Measurements from ENCODE around the gene ATOSB.

ATOSB gene

DNA sequence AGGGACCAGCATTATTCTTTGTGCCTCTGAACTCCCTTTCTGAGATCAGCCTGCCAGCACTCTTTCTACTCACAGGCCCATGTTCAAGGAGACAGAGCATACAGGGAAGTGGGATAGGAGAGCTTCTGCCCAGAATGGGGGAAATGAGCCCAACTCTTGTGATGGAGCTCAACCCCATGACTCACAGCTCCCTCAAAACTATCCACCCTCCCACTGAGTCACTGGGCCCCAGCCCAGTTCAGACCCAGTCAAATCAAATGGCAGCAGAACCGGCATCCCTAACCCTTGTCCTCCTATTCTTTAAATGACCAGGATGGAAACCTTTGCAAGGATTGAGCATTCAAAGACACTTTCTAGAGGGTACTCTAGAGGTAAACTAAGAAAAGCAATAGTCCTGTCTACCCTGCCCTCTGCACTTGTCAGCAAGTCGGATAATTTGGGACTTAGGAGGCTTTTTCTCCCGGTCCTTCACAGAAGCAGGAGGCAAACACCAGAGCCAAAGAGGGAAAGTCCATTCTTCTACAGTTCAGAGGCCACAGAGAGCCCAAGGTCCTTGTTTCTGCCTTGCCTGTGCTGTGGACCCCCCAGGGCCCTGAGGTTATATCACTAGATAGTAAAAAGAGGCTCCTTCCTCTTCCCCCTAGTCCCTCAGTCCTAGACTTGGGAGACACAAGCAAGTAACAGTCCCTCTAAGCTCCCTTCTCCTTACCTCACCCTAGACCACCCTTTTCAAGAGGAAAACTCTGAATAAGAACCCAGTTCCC, 3.2 kb downstream of the ATOSB start:
- no peak for DNase-seq

DNA sequence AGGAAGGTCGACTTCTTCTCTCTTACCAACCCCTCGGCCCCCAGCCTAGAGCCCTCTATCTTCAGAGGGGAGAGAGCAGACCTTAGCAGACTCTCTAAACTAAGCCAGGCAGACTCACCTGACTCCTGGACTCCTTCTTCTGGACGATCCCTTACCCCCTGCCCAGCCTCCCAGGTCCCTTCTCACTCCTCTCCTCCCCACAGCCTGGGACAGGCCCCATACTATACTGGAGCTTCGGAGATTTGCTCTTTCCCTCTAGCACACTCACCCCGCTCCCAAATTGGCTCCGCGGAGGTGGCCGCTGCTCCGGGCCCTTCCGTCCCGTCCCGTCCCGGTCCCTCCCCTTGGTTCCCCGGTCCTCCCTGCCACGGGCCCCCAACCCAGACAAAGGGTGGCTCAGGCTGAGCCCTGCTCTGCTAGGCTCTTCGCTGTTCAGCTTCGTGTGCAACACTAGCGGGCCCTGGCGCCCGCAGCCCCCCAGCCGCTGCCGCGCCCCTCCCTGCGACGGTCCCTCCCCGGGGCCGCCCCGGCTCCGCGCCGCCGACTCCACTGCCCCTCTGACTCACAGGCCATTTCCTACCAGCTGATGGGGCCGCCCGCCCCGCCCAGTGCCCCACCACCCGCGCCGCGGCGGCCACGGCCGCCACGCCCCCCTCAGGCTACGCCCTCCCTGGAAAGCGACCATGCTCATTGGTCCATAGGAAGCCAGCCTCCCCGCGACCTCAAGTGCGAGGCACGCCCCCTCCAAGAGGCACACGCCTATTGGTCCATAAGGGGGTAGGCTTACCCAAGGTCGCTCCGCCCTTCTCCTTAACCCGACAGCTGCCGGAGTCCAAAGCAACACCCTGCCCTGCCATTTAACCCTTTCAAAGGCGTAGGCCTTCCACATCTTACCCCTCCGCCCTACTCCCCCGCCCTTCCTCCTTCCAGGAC, 4.4 kb downstream of the ATOSB start:
- DNase-seq = peak; percentile 99

DNA sequence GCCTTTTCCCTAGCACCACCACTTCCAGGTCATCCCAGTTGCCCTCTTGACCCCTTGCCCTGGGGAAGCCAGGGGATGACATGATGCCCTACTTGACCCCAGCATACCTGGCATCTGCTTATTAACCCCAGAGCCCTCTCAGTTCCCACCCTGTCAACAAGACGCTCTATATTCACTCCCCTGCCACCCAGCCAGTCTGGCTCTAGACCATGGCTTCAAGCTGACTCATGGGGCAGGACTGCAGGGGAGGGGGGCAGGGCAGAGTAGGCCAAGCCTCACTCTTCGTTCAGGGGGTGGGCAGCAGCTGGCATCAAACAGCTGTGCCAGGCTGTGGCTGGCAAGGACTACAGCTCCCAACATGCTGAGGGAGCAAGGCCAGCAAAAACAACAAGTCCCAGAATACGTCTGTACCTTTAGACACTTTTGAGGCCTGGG, 5.3 kb downstream of the ATOSB start:
- DNase-seq = peak; percentile 34

DNA sequence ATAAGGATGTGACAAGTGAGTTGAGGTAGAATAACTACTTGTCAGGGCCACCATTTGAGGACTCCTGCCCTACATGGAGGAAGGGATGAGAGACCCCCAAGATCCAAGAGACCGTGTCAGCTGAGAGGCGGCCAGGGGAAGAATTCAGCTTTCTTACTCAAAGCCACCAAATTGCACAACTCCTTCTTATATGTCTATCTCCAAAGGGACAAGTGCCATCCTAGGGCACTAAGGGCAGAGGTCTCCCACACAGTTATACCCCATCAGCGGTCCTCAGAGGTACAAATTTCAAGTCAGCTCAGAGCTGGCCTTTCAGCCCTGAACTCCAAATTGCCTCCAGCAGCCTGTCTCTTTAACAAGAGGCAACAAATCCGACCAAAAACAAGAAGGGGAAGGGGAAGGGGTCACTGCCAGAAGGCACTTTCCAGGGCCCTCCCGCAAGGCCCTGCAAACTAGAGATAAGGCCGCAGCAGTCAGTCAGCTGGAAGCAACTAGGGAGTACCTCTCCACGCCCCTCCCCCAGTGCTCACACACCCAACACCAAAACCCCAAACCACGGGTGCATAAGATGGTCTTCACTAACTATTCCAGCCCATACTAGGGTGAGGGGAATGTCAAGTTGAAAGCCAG, 6.6 kb downstream of the ATOSB start:
- no peak for DNase-seq

DNA sequence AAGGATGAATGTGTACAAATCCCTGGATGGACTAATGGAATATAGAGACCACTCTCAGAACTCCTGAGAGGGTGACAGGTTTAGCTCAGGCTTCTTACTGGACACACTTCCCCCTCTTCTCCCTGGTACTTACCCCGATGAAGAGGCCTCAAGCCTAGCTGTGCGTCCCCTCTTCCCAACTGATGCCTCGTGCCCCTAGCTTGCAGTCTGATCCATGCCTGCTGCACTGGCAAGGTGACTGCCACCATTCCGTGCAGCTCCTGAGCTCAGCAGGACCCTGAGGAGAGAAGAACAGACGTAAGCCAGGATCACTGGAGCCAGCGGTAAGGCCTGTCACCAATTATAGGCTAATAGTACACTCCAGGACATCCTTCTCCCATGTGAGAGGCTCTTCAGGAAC, 7.2 kb downstream of the ATOSB start:
- no peak for DNase-seq

DNA sequence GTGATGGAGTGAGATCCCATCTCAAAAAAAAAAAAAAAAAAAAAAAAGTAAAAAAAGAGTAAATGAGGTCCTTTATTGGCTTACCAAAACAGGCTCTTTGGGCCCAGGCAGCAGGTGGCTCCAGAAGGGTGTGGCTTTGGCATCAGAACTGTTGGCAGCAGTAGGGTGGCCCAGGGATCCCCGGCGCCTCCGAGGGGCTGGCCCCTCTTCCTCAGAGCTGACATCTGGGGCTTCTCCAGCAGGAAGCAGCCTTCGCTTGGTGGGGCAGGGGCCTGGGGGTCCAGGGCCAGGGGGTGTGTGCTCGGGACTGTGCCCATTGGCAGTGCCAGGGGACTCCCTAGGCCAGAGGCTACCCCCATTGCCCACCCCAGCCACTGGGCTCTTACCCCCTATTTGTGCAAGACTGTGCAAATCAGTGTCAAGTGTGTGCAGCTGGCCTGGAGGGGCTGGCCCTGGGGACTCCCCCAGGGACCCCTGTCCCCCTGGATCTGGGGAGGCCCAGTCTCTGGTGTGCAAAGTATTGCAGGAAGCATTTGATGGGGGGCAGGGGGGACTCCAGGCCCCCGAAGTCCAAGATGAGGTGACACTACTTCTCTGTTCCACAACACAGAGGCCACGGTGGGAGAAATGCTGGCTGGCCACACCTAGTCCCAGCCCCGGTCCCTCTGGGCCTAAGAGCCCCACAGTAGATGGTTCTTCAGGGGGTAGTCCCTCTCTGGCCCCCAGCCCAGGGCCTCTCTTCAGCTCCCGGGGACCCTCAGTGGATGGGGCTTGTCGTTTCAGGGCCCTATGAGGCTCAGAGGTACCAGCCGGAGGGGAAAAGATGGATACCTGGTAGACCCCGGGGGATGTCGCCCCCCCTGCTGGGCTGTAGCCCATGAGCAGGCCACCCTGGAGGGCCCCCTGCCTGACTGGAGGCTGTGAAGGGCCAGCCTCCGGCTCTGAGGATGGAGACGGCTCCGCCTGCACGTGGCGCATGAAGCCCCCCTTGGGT, 8.1 kb downstream of the ATOSB start:
- DNase-seq = no peak

DNA sequence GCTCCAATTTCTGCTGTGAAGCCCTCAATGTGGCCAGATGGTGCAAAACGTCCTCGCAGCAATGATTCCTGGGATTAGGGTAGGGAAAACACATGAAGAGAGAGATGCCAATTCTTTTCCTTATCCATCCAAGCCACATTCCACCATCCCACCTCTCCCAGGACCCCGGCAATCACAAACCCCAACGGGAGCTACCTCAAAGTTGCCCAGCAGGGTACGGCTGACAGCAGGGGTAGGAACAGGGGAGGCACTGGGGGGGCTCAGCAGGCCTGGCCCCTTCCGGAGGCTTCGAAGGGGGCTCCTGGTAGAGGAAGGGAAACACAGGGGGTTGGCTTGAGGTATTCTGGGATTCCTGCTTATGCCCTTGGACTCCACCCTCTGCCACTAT, 9.3 kb downstream of the ATOSB start:
- no peak for DNase-seq

DNA sequence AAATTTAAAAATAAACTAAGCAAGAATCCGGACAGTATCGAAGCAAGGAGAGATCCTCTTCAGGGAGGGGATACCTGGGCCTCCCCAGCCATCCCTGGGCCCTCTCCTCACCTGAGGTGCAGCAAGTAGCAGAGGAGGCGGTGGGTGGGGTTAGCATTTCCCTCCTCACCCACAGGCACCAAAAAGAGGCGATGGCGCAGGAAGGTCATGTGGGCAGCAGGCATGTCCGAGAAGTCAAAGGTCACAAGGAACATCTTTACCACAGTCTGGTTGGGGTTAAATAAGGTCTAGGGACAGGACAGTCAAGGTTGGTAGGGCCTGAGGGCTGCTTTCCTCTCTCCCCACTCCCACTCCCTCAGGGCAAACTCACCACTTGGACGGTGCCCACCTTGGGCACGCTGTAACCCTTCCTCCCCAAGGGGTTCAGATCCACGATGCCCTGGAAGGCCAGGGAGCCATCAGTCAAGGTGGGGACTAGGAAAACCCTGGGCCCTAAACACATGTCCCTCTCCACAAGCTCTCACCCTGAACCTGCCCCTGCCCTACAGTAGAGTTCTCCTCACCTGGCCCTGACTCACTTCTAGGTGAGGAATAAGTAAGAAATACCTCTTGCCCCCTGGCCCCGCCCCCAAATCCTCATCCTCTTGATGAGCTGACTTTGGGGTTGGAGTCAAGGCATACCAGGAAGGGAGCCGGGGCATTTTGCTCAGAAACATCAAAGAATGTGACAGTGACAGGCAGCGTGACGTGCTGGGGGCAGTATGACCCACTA, 9.9 kb downstream of the ATOSB start:
- no peak for DNase-seq

DNA sequence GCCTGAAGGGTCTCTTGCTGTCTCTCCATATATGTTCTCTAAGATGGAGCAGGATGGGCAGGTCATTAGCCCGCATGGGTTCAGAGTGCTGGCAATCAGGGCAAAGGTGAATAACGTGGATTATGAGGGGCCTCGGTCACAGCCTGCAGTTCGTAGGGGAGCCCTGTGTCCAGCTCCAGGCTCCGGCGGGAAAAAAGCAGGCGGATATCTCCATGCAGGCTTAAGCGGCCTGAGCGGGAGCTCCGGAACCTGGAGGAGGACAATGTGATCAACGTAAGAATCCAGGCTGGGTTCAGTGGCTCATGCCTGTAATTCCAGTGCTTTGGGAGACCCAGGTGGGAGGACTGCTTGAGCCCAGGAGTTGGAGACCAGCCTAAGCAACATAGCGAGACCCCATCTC, 10.5 kb downstream of the ATOSB start:
- no peak for DNase-seq

DNA sequence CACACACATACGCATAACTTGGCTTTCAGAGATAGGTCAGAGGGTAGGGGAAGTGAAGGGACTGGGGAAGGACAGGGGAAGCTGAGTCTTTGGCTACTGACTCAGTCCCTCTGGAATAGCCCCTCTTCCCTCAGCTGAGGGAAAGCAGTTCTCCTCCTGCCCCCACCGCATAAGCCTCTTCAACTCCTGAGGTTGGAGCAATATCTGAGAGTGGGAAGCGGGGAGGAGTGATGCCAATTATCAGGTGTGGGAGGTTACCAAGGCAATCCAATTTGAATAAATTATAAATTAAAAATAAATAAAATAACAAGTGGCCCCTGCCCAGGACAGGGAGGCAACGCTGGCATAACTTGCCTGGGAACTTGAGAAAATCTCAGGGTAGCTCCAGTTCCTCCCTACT, 11.1 kb downstream of the ATOSB start:
- no peak for DNase-seq

DNA sequence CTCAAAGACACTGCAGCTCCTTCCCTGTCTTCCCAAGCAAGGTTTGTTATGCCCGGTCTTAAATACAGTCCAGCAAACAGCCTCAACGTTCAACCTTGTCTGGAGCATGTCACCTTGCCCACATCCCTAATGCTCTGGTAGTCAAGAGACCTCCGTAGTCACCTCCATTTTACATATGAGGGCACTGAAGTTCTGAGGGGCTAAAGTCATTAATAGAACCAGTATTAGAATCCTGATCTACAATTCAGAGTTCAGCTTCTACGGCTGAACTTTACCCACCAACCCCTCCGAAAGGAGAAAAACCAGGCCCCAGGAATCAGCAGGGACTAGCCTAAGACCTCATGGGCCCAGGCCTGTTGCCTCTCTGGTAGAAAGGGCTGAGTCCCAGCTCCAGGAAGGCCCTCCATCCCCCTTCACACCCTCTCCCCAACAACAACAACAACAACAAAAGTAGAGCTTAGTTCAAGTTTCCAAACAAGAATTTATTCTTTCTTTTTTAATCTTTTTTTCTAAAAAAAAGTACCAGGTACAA, 11.9 kb downstream of the ATOSB start:
- no peak for DNase-seq

DNA sequence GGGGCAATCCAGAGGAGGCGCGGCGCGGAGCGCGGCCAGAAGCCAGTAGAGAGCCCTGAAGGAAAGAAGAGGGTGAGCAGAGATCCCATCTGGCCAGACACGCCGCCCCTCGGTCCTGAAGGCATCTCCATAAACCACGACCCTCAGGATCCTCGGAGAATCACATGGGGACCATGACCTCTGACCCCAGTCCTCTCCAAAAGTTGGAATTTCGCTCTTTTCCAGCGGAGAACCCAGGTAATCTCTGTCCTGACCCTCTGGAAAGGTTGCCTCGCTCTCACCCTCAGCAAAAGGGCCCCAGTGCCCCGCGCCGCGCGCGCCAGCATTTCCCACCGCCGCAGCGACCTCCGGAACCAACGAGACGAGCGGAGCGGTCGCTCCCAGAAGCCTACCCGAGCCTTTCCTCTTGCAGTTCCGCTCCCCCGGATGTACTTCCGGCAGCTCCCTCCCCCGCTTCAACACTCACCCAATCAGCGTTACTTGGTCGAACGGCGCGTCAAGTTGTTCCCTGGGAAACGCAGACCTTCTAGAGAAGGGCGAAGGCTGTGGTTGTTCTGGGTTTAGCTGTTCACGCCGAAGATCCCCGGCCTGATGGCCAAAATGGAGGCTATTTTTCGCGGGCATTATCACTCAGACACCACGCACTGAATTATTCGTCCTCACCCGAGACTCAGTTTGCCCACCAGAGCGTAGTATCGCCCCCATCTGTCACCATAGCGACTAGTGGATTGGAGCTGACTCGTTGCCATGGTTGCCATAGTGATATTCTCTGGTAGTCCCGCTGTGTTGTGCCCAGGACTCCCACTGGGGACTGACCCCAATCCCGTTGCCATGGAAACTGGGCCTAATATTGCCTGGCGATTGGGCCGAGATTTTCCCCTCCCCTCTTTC, 12.6 kb downstream of the ATOSB start, which contains the start of gene STOML2:
Gene STOML2, minus strand, starts transcription at position 363 of the 891 bp plus-strand sequence. Its CDS starts 37 bp downstream, at position 326.
- DNase-seq = peak; percentile 99

DNA sequence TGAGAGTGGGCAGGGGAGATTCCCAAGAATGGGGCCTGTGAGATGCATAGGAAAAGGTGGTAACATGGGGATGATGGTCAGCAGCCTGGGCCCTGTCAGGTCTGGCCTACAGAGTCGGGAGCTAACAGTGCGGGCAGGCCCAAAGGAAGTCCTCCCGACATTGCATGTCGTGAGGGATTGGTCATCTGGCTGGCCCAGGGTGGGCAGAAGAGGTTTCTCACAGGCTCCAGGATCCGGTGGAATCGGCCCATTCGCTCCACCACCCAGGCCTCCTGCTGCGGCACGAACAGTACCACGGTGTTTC, 13.2 kb downstream of the ATOSB start:
- no peak for DNase-seq

DNA sequence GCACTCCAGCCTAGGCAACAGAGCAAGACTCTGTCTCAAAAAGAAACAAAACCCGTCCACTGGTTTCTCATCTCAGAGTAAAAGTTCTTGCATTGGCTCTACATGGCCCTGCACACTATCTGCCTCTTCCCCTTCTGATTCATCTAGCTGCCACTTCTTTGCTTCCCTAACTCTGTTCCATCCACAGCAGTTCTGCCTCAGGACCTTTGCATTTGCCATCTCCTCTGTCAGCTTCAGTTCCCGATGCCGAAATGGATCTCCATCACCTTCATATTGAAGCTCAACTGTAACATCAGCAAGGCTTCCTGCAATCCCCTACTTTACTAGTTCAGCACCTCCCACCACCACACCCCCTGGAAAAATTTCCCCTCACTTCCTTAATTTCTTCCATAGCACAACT, 18.1 kb downstream of the ATOSB start:
- no peak for DNase-seq

DNA sequence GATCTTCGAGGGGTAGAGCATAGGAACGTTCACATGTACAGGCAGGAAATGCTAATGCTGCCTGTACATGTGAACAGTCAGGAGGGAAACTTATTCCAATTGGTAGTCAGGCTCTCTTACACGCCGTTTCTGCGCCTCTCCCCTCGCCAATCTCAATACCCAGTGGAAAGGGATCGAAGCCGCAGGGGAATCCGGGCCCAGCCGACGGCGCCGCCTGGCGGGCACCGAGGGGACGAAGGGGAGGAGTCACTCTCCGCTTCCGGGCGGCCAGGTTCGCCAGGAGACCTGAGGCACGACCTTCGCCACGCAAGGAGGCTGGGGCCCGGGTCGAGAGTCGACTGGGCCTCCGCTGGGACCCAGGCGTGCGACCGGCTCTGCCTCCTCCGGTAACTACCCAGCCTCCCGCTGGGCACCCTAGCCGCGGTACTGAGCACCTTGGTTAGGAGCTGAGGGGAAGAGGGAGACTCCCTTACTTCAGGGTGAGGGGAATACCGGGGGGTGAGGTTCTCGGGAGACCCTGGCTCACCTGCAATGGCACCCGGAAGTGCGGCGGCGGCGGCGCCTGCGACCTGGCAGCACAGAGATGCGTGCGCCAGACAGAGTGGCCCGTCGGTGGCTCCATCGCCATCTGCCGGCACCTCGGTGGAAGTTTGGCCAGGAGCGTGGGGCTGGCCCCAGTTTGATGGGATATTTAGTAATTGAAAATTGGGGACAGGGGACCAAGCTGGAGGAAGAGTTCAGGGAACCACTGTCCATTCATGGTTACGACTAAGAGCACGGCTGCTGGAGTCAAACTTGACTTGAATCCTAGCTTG, 19.4 kb downstream of the ATOSB start, which contains the start of gene PIGO:
Gene PIGO, minus strand, starts transcription at position 557 of the 815 bp plus-strand sequence. CDS start 1,026 bp downstream, outside the sequence.
- peak; percentile 95 for DNase-seq

DNA sequence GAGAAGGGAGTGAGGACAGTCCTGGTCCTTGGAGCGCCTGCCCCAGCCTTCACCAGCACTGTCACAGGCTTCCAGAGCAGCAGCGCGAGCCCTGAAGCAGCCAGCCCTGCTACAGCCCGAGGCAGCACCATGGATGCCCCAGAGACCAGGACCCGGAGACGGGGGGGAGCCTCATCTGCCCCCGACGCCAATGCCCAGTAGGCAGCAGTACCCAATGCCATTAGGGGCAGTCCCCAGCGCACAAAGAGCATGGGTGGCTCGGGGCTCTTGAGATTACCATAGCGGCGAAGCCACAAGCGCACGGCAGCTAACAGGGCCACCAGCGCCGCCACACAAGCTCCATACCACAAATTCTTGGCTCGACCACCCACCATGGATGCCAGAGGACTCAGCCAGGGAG, 24.1 kb downstream of the ATOSB start:
- no peak for DNase-seq

DNA sequence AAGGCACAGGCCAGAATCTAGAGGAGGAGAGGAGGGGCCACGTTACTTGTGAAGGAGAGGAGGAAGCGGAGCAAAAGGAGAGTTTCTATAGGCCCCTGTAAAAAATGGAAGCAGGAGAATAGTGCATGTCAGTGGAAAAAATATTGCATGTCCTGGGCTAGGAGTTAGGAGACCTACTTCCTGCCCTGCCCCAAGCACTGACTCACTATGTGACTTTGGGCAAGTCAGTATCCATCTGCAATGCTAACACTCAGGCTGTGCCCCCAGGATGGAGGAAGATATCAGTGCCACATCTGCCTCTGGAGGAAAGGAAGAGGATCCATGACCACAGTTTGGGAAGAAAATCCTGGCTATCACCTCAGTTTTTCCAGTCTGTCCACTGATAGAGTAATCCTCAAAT, 26.2 kb downstream of the ATOSB start:
- DNase-seq = no peak

DNA sequence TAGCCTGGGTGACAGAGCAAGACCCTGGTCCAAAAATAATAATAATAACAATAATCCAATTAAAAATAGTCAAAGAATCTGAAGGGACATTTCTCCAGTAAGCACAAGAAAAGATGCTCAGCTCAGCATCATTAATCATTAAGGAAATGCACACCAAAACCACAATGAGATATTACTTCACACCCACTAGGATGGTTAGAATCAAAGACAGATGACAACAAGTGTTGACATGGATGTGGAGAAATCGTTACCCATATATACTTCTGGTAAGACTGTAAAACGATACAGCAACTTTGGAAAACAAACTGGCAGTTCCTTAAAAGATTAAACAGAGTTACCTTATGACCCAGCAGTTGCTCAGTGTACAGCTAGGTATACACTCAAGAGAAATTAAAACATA, 30.6 kb downstream of the ATOSB start:
- no peak for DNase-seq
